Kidney tubule cell (primary cell): Measurements from ENCODE around the gene CNTNAP2.

Experiments
- DNase-seq: peaks from one replicate; pipeline ENCODE4 v3.0.0-alpha.2; 2018; ENCODE audit warnings: low spot score

Gene CNTNAP2

DNA sequence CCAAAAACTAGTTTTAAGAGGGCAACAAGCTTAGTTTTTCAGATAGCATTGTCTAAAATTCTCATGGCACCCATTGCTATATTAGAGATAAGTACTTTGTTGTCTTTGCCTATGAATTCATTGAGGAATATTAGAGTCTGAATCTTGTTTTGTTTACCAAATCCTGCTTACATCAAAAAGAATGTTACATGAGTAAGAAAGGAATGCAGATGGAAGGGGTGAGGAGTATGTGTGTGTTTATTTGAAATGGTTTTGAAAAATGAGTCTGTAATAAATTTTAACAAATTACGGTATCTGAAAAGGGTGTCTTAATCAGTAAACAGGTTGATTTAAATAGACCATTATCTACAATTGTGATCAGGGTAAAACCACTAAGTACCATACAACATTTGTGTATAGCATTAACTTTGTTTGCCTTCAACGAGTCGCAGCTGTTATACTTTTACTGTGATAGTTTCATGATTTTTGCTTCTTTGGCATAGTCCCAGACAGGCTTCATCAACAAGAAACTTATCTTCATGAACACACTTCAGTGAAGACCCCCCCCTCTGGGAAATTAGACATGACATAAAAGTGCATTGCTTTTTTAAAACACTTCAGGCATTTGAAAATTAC, 1290.0 kb downstream of the CNTNAP2 start:
- DNase-seq = no peak

DNA sequence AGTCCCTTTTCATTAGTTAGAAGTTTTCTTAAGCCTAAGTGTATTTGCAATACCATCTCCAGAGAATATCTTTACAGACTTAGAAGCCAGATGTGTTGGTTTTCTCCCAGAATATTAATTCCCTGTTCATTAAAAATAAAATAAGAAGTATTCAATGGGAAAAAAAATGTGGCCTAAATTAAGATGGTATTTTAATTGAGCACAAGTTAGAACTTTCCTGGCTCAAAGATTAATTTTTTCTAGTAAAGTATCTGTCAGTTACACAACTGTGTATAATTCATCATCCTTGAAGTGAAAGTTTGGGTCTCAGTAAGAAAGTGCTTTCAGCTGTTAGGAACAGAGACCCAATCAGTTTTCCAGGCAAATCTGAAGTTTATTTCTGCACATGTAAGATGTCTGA, 1294.5 kb downstream of the CNTNAP2 start:
- DNase-seq = no peak

DNA sequence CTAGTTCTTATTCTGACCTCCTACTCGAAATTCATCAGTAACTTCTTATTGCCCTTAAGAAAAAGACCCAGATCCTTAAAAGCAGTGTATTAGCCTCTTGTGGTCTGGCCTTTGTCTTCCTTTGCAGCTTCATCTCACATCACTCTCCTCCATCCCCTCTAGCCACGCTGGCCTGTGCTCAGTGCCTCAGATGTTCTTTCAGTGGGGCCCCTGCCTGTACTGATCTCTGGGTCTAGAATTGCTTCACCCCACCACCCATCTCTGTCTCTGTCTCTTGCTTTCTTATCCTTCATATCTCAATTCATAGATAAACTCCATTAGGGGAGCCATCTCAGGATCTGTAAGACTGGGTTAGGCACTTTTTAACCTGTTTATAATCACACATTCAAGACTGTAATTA, 1295.5 kb downstream of the CNTNAP2 start:
- no peak for DNase-seq

DNA sequence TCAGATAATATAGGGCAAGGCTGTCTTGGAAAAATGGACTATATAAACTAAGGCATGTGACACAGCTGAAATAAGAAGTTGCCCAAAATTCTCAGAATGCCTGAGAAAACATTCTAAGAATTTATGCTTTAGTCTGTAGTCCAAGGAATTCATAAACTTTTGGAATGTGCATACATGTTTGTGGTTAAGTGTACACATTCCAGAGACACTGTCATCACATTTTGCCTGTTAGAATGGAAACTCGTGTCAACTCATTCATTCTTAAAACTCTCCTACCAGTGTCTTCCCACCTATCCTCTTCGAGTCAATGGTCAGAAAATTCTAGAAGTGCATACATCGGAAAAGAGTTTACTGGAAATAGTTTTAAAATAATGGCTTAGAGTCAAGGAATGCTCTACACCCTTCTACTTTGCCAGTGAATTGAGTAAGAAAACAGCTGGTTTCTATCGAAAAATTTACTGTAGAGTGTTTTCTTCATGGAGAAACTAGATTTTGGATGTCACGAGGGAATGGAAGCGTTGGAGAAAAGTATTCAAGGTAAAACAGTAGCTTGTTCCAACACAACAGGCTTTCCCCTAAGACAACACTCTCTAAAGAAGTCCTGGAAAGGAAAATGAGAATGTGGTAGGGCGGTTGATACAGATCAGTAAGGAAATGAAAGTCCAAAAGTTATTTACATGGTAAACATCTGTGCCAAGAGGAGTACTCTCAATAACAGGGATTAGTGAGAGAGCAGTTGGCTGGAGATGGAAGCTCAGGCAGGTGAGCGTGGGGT, 1296.4 kb downstream of the CNTNAP2 start:
- DNase-seq = peak; percentile 79

DNA sequence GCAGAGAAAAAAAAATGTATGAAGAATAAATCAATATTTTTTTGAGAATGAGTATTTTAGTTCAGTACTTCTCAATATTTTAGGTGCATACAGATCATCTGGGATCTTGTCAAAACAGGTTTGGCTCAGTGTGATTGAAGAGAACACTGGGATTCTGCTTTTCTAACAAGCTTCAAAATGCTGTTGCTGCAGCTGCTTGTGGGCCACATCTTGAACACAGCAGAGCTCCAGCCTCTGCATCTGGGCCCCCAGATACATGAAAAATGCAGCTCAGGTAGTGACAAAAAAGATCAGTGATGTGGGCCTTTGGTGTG, 1296.9 kb downstream of the CNTNAP2 start:
- DNase-seq = no peak

DNA sequence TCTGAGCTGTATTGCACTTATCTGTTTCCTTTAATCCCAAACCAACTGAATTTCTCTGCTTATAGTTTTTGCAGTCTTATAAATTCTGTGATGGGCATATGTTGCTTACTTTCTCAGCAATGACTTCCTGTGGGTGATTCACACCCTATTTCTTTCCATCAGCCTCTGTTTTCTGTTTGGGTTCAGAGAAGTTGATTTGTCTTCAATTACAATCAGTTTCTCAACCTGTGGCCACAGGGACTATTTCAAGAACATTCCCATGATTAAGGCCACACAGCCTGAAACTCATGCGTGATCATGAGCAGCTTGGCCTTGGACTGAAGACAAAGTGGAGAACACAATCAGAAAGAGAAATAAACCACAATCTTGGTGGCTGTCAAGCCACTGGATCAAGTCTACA, 1299.4 kb downstream of the CNTNAP2 start:
- DNase-seq = no peak

DNA sequence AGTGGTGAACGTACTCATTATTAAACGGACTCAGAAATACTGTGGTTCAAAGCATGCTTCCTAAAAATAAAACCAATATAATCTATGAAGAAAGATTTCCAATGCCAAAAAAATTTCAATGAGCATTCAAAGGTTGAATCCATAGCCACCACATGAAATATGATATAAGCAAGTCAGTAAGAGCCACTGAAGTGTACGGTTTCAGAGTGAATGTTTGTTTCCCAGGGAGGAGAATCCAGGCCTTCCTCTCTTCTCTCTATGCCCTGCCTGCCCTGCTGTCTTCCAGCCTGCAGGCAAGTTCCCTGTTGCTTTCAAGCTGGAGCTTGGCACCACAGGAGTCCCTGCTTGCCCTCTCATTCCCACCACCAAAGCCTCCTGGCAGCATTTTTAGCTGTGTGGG, 1302.4 kb downstream of the CNTNAP2 start:
- no peak for DNase-seq

DNA sequence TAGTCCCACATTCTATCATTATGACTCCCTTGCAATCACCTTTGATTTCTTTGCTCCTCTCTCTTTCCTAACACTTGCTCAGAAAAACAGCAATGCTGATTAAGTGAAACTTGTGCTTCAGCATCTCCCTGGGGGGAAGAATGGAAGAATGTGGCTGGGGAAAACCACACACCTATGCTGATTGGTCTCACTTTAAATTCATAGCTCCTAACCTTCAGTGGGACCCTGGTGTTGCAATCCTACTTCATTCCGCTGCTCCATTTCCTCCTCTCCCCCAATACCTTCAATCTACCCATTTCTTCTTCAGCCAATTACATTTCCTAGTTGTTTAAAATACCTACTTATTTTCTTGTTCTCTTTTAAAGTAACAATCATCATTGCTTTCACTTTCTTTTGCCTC, 1307.3 kb downstream of the CNTNAP2 start:
- peak; percentile 79 for DNase-seq

DNA sequence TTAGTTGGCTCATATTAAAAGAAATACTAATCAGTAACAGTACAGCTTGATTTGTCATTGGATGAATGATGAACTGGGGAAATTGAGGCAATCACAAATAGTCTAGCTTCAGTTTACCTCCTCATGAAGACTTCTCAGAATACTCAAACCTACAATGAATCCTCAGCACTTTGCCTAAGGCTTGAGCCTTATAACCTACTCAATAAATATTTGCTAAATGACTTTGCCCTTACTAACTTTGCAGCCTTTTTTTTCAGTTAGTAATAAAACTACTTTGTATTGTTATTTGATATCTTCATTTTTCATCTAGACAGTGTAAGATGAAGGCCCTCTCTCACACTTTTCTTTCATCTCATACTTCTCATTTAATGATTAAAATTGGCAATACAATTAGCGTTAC, 1311.5 kb downstream of the CNTNAP2 start:
- no peak for DNase-seq

DNA sequence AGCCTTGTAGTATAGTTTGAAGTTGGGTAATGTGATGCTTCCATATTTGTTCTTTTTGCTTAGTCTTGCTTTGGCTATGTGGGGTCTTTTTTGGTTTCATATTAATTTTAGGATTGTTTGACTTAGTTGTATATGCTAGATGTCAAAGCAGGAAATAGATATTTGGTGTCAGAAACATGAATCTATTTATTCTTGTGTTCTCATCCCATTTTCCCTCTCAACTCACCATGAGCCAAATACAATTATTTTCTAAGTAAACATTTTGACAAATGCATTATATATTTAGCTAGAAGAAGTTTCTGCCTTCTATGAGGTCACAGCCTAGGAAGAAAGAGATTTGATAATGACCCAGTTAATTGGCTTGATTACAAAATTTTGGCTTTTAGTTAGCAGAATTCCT, 1313.4 kb downstream of the CNTNAP2 start:
- DNase-seq = no peak

DNA sequence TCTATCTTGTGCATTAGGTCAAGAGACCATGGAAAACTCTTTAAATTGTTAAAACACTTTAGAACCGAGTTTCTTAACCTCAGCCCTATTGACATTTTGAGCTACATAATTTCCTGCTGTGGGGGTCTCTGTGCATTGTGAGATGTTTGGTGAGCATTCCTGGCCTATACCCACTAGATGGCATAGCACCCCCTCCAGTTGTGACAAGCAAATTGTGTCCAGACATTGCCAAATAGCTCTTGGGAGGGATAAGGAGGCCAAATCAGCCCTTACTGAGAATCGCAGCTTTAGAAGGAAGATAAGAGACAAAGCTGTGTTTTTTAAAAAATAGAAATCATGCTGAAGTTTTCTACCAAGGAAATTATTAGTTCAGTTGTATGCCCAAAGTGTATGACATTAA, 1315.5 kb downstream of the CNTNAP2 start:
- no peak for DNase-seq

DNA sequence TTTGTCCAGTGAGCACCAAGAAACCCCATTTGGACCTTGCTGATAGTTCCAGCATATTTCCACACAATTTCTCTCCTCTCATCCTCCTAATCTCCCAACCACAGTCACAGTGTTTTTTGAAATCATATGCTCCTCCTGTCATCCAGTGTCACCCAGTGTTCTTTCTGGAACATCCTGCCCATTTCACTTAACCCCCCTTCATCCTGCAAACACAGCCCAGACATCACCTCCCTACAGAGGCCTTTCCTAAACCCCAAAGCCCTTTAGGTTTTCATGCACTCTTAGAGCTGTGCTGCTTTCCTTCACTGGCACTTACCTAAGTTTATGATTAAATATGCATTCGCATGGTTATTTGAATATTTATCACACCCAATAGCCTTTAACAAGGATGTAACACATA, 1316.0 kb downstream of the CNTNAP2 start:
- DNase-seq = no peak

DNA sequence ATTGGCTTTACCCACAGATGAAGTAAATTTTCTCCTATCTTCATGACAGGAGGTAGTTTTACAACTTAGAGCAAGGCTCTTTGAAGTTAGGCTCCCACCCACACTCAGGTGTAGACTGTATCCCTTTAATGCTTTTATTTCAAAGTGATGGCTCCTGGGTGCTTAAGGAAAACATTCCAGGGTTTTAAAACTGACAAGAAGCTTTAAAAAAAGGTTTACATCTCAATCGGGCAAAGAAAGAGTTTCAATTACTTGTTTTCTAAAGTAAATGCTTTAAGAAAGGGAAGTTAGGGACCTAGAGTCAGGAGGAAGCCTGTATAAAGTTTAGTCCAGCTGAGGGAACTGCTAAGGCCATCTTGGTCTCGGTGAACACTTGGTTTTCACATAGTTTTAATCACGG, 1320.1 kb downstream of the CNTNAP2 start:
- no peak for DNase-seq

DNA sequence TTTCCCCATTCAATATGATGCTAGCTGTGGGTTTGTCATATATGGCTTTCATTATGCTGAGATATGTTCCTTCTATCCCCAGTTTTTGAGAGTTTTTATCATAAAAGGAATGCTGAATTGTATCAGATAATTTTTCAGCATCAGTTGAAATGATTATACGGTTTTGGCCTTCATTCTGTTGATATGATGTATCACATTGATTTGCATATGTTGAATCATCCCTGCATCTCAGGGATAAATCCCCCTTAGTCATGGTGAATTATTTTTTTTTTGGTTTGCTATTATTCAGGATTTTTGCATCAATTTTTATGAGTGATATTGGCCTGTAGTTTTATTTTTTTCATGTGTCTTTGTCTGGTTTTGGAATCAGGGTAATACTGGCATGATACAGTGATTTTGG, 1321.6 kb downstream of the CNTNAP2 start:
- no peak for DNase-seq

DNA sequence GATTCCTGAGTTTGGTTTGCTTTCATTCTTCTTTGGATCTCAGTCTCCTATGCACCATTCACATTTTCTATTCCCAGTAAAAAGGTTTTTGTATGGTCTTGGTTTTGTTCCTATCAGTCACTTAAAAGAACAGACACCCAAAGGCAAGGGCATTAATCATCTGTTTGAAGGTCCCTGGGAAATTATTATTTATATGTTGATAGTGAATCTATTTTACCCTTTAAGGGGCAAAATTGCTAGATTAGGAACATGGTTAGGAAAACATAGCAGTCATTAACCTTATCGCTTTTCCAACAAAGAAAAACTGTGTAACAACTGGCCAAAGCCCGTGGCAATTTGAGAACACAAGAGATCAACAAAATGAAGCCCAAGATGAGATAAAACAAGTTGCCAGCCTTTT, 1327.3 kb downstream of the CNTNAP2 start:
- DNase-seq = no peak

DNA sequence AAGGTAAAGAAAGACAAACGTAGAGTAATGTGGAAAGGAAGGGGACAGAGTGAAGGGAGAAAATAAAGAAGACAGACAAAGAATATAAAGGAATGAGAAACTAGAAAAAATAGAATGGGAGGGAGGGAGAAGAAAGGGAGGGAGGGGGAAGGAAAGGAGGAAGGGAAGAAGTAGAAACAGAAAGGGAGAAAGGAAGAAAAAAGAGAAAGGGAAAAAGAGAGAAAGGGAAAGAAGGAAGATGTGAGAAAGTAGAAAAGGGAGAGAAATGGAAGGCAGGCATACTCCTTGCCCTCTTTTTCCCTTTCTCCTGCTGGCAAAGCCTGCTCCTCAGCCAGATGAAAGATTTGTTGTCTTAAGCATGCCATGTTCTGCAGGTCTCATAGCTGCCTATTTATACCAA, 1336.2 kb downstream of the CNTNAP2 start:
- DNase-seq = no peak

DNA sequence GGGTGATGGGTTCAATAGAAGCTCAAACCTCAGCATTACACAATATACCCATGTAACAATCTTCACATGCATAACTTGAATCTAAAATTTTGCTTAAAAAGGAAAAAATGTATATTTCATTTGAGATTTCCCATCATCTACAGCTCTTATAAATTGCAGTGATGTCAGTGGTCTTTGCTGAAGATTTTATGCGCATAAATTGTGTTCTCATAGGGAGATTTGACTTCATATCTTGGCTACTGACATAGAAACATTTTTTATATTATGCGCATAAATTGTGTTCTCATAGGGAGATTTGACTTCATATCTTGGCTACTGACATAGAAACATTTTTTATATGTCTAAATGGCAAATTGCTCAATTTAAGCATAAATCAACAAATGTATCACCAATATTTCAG, 1348.6 kb downstream of the CNTNAP2 start:
- no peak for DNase-seq

DNA sequence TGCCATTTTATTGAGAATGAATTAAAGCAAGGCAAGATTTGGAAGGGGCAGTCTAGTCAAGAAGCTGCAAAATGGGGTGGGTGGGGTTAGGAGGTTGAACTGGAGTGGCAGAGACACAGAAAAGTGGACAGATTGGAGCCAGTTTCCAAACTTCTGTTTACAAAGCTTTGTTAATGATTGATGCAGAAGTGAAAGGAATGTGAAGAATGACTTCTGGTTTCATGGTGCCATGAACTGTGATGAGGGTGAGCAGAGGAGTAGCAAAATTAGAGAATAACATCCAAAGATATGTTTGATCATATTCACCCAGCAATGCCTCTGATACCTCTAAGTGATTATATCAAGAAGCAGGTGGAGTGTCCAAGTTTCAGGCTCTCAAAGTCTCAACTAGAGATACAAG, 1356.0 kb downstream of the CNTNAP2 start:
- peak; percentile 51 for DNase-seq

DNA sequence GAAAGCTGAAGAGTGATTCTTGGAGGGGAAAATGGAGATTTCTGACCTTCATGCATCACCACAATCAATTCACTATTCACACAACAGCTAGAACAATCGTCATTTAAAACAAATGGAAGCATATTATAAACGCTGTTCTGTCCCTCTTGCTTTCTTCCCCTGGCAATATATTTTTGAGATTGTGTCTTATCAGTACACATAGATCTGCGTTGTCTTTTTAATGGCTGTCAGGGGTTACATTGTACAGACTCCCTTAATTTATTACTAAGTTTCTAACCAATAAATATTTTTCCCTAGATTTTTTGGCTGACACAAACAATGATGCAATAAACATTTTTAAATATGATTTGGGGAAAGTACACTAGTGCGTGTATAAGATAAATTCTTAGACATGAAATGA, 1358.3 kb downstream of the CNTNAP2 start:
- DNase-seq = no peak

DNA sequence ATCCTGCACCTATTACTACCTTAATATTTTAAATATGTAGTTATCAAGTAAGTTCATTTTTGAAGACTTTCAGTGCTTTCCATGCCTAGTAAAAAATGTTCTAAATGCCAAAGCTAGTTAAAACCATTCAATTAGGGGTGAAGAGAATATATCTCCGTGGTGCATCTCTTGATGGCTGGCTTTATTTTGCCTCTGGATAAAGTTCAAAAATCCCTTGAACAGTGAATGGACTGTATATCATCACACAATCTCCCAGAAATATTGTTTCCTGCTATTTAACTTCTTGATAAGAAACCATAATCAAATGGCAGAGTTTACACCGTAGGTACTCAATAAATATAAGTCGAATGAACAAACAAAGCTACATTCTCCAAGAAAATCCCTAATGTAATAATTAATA, 1360.9 kb downstream of the CNTNAP2 start:
- no peak for DNase-seq

DNA sequence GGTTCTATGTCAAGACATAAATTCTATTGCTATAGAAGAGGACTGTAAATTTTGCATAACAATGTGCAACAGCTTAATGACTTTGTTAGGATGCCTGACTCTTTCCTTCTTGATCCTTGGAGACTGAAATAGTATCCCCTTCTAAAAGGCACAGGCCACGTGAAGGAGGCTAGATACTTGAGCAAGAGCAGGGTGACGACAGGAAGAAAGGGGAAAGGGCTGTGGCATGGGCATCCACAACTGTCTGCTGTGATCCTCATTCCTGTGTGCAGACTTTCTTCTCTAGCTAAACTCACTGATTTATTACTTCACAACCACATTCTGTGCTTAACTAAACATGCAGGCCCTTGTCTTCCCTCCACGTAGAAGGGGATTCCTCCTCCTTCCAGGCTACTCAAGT, 1362.2 kb downstream of the CNTNAP2 start:
- DNase-seq = no peak

DNA sequence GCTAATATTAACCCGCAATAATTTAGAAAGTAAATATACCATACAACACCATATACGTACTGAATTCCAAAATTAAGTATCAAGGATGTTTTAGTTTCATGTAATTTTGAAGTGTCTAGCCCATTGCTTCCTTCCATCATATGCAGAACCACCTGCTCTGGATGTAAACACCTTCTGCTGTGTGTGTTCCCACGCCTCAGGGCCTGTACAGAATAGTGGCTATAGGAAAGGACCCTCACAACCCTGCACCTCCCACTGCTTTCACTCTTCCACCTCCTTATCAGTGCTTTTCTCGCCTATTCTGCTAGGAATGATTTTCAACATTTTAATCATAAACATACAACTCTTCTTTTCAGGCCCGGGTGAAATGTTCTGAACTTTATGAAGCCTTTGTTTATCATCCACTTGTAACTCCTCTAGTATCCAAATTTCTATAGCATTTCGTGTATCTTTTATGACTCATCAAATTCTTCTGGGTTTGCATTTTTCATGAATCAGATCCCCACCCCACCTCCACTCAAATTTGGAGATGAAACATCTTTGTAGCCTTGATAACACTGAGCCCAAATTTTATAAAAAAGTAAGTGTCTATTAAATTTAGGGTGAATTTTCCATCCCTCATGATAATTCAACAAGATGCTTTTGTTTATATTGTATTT, 1367.2 kb downstream of the CNTNAP2 start:
- DNase-seq = no peak

DNA sequence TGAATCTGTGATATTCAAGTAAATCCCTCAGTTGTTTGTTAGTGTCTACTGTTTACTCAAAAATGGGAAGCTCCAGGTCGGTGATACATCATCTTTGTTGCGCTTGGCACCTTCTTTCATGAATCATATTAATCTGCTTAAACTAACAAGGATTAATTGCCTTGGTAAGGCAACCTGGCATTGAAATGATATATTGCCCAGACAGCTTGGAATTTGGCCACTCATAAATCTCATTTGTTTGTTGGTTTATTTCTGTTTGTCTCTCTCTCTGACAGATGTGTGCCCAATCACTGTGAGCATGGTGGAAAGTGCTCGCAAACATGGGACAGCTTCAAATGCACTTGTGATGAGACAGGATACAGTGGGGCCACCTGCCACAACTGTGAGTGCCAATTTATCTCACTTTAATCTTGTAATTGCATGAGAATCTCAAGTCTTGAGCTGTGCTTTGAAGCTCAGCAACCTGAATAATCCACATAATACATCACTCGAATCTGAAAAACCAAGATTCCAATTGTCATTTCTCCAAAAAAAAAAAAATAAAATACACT, 1369.1 kb downstream of the CNTNAP2 start:
- DNase-seq = no peak
